BE2C (cell line): ENCODE results near the gene MFAP3L.

ENCODE experiments used
- DNase-seq: peaks from one replicate; pipeline ENCODE4 v3.0.0-alpha.2; 2020
- H3K27me3 ChIP-seq: fragments of 250-450 bp; sonication (Bioruptor Pico); 2 replicates; pipeline ENCODE4 v1.5.1; 2020; ENCODE audit warnings: mild to moderate bottlenecking
- H3K36me3 ChIP-seq: fragments of 250-450 bp; sonication (Bioruptor Pico); 2 replicates; pipeline ENCODE4 v1.5.1; 2020; ENCODE audit warnings: mild to moderate bottlenecking
- H3K4me1 ChIP-seq: fragments of 250-450 bp; sonication (Bioruptor Pico); 2 replicates; pipeline ENCODE4 v1.5.1; 2020
- H3K4me3 ChIP-seq: 2 replicates; pipeline ENCODE4 v1.5.1; 2011; ENCODE audit warnings: low read depth, low read length
- H3K9me3 ChIP-seq: fragments of 250-450 bp; sonication (Bioruptor Pico); 2 replicates; pipeline ENCODE4 v1.5.1; 2020
- CTCF ChIP-seq: IDR thresholded peaks from 2 replicates; pipeline ENCODE4 v1.5.1; 2012; ENCODE audit warnings: mild to moderate bottlenecking, low read depth, low read length

Gene MFAP3L

GRCh38 chr4:170038769-170039168, 12.6 kb upstream of the MFAP3L start:
- no peak for DNase-seq
- TF ChIP-seq CTCF = no peak
- Histone ChIP-seq H3K27me3 (no peaks in the 10 kb centered on the region), H3K36me3 (no peaks in the 10 kb centered on the region), H3K4me3 (no peak overlapping the region), H3K4me1 (no peaks in the 10 kb centered on the region), H3K9me3 (no peaks in the 10 kb centered on the region)

- H3K9me3 ChIP-seq = no peaks in the 10 kb centered on the region
- no peak overlapping the region for H3K4me3 ChIP-seq
These were observed 12.0 kb upstream of the MFAP3L start for GRCh38 chr4:170038232-170038631.

GRCh38 chr4:170037481-170037880, 11.3 kb upstream of the MFAP3L start:
- no peak for TF ChIP-seq CTCF
- no peaks in the 10 kb centered on the region for H3K36me3 ChIP-seq
- no peak for DNase-seq
- no peaks in the 10 kb centered on the region for H3K27me3 ChIP-seq
- H3K9me3 ChIP-seq = no peaks in the 10 kb centered on the region
- H3K4me3 ChIP-seq = no peak overlapping the region
- no peaks in the 10 kb centered on the region for H3K4me1 ChIP-seq

More at GRCh38 chr4:170038232-170038631, 12.0 kb upstream of the MFAP3L start:
- Histone ChIP-seq H3K27me3 (no peaks in the 10 kb centered on the region), H3K36me3 (no peaks in the 10 kb centered on the region), H3K4me1 (no peaks in the 10 kb centered on the region)
- TF ChIP-seq CTCF = no peak
- DNase-seq = no peak

GRCh38 chr4:170035845-170036244, 9.7 kb upstream of the MFAP3L start:
- Histone ChIP-seq H3K9me3 (no peaks in the 10 kb centered on the region), H3K36me3 (no peaks in the 10 kb centered on the region), H3K4me1 (no peaks in the 10 kb centered on the region), H3K27me3 (no peaks in the 10 kb centered on the region), H3K4me3 (no peak overlapping the region)
- no peak for TF ChIP-seq CTCF
- DNase-seq = no peak

GRCh38 chr4:170035231-170035630, 9.0 kb upstream of the MFAP3L start:
- H3K27me3 ChIP-seq = no peaks in the 10 kb centered on the region
- H3K36me3 ChIP-seq = no peaks in the 10 kb centered on the region
- no peaks in the 10 kb centered on the region for H3K4me1 ChIP-seq
- no peaks in the 10 kb centered on the region for H3K9me3 ChIP-seq
- DNase-seq = no peak
- no peak overlapping the region for H3K4me3 ChIP-seq
- TF ChIP-seq CTCF = no peak

GRCh38 chr4:170033999-170034398, 7.8 kb upstream of the MFAP3L start:
- H3K4me3 ChIP-seq = no peak overlapping the region
- no peak for DNase-seq
- H3K4me1 ChIP-seq = no peaks in the 10 kb centered on the region
- H3K9me3 ChIP-seq = no peaks in the 10 kb centered on the region
- H3K27me3 ChIP-seq = no peaks in the 10 kb centered on the region
- no peaks in the 10 kb centered on the region for H3K36me3 ChIP-seq
- TF ChIP-seq CTCF = no peak
